Activated CD8-positive, alpha-beta memory T cell treated with anti-CD3 and anti-CD28 coated beads, Interleukin-2, amount 50 U/mL, for 48 hours (primary cell): ENCODE results near the gene ARL4A.
"Not testable (repeated sequence)": the region's sequence is repeated elsewhere in the genome, so short reads cannot be mapped to it uniquely, and the experiment has no call there.

Experiments
- DNase-seq: peaks from one replicate; pipeline ENCODE4 v3.0.0-alpha.2; 2020

ARL4A gene, protein sequence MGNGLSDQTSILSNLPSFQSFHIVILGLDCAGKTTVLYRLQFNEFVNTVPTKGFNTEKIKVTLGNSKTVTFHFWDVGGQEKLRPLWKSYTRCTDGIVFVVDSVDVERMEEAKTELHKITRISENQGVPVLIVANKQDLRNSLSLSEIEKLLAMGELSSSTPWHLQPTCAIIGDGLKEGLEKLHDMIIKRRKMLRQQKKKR

DNA sequence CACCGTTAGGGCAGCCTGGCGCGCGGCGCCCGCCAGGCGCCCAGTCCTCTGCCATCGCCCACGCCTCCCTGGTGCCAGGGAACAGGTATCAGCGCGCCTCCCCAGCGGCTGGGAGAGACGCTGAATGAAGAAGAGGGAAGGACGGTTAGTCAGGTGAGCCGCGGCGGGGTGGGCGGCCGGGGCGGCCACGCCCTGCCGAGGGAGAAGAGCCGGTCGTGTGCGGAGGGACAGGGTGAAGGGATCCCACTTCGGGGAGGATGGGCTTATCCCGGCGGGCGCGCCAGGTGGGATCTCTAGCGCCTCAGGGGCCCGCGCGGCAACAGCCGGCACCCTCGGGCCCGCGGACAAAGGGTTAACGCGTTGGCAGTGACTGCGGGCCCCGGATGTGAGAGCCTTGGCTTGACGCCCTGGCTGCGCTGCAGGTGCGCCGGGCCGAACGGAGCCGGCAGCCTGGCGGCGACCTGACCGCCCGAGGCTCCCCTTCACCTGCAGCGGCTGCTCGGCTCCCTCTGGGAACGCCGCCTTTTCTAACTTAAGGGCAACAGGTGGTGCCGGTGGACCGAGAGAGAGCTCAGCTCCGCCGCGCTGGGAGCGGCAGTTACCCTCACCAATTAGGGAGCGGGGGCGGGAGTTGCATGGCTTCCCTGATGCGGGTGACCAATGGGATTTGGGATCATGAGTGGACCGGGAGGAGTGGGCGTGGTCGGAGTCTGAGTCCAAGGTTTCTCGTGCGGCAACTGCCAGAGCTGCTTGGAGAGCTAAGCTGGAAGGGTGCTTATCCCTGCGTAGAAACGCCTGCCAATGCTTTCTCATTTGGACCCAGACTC, at the start of gene ARL4A:
Gene ARL4A (plus strand): TSS at position 743 of the 827 bp plus-strand sequence. CDS start 622 bp downstream, outside the sequence.
- peak; percentile 91 for DNase-seq

DNA sequence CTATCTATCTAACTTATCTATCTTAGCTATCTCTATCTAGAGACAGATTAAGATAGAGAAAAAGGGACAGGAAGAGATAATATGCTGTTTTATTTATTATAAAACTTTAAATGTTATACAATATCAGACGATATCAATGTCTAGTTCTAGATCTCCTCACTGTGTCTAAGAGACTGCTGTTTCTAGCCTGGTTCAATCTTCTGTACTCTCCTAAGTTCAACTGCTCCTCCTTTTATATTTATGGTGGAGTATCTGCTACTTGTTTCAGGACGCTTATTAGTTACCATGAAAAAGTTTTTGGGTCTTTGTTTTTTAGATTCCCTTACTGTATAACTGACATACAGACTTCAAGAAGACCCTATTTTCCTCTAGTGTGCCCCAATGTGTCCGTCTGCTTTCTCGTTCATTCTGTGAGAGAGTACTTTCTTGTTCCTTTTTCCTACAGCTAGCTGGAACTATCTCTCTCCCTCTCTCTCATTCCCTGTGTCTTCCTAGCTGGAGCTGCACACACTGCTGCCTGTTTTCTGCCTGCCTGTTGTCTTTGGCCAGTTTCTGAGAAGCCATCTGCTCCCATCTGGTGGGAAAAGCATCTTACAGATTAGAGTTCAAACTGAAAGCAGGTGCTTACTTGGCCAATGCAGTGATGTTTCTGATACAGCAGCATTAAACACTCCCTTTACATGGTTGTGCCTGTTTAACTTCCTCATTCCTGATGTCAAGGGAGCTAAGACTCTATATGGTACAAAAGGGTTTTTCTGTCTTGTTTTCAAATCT, 49.4 kb upstream of the ARL4A start:
- no peak for DNase-seq

DNA sequence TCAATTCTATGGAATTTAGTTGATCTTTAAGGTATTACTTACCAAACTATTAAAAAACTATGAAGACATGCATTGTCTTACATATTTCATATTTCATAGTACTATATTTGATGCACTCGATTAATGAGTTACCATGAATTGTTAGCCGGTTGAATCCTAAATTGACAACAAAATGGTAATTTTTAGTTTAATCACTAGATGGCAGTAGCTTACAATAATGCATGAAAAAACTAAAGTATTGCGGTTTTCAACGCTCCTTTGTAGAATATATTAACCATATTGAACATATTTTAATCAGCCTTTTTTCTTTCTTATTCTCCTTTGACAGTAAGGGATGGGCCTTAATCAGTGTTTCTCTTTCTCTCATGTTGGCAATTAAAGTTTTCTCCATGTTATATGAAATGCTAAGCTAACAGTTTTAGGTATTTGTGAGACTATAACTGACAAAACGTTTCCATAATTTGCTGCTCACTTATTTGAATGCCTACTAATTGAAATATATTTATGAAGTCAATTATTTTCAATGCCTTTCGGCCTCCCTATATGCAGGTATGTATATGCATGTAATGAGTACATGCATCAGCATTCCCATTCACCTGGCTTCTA, 48.5 kb upstream of the ARL4A start:
- DNase-seq = no peak

DNA sequence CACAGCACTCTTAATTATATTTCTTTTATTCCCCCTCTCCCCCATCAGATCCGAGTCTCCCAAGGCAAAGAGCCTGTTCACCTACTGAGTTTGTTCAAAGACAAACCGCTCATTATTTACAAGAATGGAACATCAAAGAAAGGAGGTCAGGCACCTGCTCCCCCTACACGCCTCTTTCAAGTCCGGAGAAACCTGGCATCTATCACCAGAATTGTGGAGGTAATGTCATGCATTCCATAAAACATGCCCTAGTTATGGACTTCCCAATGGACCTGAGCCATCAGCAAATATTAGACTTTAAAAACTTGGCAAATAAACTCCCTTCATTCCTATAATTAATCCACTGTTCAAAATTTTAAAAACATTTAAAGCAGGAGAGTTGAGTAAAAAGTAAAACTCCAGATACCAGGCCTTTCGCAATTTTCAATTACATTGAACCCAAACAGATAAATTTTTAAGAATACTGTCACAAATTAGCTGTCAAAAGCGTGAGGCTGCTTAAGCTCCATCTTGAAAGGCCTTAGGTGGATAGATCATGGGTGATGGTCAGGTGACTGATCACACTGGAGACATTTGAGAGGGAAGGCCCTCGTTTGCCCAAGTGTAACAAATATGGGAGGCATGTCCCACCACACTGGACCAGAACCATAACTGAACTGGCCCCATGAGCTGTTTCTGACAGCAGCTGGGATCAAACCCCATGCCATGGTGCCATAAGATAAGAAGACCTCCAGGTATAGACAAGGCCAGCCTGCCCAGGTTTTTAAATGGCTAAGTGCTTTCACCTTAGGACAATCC, 46.9 kb upstream of the ARL4A start:
- DNase-seq = no peak

DNA sequence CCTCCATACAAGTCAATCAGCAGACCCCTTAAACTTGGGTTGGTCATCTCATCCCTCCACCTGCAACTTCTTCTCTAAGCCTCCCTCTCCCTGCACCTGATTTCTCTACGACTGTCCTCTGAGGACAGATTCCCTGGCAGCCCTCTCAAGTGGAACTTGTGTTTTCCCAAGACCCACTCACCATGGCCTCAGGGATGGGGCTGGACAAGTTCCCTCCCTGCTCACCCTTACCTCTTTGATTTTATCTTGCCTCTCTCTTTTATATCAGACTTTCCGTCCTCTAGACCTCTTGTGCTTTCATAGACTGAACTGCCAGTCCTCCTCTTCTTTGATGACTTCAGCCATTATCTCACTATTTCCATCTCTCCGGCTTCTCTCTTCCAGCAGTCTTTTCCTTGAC, 46.2 kb upstream of the ARL4A start:
- DNase-seq = no peak

DNA sequence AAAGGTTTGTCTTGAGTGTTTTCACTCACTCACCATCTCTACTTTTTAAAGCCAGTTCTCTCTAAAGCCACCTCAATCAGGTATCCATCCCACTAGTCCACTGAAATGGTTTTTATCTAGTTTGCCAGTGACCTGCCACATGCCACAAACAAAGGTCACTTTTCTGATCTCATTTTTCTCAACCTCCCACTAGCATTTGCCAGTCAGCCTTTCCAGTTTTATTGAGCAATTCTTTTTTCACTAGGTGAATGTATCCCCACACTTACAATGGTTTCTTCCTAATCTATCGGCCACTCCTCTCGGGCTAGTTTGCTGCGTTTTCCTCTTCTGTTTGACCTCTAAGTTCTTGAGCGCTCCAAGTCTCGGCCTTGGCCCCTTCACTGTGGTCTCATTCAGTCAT, 44.9 kb upstream of the ARL4A start:
- DNase-seq = no peak

DNA sequence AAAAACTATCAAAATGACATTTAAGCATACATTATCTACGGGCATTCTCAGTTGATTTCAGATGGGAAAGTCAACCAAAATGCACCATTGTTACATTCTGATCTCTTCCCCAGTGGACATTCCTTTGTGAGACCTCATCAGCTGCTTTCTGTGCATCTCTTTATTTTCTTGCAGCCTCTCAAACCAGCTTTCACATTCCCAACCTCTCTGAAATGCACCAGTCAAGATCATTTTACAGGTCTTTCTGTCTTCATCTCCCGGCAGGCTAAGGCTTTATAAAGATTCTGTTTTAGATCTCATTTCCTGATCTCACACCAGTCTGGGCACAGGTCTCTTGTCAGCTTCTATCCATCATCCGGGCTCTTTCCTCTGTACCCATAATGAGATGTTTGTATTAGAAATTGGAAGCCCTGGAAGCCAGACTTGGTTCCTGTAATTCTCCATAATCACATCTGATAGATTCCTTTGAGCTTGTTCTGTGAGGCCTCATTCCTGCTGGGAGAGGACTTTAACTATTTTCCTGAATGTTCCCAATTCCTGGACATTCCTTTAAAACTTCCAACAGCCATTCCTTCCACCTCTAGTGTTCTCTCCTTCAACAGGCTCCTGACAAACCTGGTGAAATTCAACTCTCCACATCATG, 44.3 kb upstream of the ARL4A start:
- DNase-seq = no peak

DNA sequence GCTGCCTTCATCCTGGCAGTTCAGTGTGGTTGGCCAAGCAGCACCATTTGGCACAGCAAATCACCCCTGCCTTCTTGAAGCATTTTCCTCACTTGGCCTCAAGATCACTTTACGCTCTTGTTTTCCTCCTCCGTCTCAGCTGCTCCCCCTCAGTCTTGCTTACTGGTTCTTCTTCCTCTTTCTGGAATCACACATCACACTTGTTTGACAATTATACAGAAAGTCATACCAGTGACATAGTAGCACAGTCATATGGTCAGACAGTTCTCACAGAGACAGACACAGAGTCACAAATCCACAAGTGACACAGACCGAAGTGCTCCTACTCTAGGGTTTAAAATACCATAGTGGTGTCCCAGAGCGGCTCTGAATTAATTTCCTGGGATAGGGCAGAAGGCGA, 43.8 kb upstream of the ARL4A start:
- no peak for DNase-seq

DNA sequence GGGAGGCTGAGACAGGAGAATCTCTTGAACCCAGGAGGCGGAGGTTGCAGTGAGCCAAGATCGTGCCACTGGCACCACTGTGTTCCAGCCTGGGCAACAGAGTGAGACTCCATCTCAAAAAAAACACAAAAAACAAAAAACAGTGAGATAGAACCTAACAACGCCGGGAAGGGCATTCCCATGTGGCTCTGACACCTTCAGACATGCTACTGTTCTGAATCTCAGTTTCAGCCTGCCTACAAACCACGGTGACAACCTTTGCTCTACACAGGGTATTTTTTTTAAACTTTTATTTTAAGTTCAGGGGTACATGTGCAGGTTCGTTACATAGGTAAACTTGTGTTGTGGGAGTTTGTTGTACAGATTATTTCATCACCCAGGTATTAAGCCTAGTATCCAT, 42.2 kb upstream of the ARL4A start:
- not testable (repeated sequence) for DNase-seq

DNA sequence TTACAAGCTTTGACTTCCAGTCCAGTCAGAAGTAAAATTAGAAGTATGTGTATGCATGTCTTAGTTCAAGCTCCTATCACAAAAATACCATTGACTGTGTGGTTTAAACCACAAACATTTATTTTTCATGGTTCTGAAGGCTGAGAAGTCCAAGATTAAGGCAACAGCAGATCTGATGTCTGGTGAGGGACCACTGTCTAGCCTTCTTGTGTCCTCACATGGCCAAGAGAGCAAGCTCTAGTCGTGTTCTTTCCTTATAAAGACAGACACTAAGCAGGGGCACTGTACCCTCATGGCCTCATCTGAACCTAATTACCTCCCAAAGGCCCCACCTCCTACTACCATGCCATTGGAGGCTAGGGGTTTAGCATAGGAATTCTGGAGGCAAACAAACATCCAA, 41.3 kb upstream of the ARL4A start:
- no peak for DNase-seq

DNA sequence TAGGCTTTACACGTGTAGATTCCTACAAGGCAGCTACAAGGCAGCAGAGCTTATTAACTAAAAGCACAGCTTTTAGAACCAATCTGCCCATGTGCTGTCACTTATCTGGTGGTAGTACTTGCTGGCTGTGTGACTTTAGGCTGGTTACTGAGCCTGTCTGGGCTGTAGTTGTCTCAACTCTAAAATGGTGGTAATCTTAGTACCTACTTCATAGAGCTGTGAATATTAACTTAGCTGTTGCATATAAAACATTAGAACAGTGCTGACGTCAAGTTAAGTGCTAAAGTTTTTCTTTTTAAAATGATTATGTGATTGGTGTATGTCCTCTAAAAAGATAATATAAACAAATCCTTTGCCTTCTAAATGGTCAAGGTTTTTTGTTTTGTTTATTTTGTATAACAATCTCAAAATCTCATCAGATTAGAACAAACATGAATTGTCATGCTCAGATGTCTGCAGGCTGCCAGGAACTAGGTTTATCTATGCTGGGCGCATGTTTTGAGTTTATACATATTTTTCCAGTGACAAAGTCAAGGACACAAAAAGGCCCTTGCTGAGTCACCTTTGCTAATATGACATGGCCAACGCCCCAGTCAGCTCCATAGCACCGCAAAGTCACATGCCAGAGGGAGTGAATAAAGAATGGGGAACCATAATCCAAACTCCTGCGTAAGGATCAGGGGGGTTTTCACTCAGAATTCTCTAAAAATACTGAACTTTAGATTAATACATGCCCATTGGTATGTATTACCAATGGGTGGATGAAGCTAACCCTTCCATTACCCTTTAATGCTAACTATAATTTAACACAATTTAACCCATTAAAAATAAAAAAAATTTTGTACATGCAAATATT, 39.8 kb upstream of the ARL4A start:
- no peak for DNase-seq

DNA sequence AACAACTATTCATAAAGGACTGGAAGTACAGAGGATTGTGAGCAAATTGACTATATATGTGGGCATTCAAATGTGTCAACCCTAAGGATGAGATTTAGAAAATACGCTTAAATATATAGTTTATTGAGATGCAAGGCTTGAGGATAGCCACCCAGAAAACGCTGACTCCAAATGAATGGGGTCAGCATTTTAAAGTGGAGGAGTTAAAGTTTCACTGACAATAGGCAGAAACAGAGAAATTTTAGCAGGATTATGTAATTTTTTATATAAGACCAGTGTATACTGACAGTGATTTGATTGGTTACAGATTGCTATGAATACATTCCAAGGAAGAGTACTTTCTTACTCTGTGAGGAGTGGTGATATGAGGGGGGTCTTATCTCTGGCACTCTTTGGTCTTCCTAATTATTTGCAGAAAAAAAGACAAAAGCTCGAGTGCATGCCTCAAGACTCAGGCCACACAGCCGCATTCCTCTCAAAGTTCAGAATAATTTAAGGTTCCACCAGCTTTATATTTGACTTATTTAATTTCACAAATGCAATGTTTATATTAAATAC, 38.6 kb upstream of the ARL4A start:
- DNase-seq = no peak

DNA sequence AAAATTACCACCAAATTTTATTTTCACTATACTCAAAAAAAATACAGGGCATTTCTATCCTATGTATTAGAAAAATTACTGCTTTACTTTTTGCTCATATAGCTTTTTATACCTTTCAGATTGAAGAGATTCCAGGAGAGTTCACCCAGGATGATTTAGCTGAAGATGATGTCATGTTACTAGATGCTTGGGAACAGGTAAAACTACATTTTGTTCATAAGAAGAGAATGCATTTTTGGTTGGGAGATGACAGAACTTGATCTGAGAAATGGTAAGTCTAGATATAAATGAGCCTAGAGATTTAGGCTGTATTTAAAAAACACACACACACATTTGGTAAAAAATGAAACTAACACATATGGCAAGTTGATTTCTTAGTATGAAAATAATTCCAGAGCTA, 38.1 kb upstream of the ARL4A start:
- DNase-seq = no peak

DNA sequence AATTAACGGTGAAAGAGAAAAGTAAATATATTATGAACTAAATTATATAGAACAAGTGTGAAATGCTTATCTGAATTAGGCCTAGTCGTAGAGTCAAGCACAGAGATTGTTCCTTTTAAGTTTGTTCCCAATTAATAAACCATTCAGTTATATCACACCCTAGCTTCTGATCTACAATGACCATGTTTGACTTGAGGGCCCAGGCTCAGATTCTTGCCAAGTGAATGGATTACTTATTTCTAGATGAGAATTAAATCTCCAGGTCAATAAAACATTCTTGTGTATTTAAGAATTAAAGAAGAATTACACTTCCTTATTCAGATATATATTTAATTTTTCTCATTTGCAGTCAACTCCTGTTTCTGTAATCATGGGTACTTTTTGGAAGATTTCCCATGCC, 37.4 kb upstream of the ARL4A start:
- DNase-seq = no peak

DNA sequence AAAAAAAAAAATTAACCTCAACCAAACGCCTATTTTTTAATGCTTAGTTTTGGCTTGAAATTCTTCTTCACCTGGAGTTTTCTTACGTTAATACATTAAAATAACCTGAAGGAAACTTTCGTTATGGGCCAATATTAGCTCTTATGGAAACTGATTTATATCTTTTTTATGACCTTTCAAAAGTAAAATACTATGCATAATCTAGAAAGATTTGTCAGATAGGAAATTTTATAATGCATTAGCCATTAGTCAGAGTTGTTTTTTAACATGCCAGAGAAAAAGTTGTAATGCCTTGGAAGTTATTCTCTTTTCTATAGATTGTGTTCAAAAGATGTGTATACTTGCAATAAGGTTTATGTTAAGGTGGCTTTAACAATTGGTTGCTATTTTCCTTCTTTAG, 34.3 kb upstream of the ARL4A start:
- no peak for DNase-seq

DNA sequence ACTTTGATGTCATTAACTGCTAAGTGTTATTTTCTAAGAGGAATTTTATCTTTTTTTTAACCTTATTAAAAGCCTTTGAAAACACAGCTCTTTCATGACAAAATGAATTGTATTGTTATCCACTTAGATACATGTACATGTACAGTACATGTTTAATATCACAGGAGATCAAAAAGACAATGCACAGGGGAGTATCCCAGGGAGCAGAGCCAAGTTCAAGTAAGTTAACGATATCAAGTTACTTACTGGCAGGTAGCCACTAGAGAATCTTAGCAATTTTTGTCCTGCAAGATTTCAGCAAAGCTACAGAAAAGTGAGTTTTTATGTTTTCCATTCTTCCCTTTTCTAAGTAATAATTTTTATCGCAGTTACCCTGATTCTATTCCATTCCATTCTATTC, 33.9 kb upstream of the ARL4A start:
- no peak for DNase-seq

DNA sequence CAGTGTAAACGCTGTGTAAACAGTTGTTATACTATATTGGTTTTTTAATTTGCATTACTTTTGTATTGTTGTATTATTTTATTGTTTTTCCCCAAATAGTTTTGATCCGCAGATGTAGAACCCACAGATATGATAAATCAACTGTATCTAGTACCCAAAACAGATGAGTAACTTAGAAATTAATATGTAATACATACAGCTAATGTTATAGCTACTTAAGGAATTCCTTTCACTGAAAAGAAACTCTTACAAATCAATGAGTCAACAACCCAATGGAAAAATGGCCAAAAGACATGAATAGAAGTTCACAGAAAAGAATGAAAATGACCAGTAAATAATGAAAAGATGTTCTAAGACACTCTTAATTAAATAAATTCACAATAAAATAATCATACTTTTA, 32.3 kb upstream of the ARL4A start:
- DNase-seq = no peak

DNA sequence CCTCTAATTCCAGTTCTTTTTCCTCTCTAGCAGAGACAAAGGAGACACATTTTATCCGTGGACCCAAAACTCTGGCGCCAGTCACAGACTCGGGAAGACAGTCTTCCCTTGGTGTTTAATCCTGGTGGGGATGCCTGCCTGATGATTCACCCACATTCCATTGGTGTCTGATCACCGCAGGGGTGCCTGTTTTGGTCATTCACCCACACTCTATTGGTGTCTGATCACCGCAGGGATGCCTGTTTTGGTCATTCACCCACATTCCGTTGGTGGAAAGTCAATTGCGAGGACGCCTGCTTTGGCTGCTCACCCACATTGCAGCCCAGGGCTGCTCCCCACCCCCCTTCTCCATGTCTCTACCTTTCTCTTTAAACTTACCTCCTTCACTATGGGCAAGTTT, 27.0 kb upstream of the ARL4A start:
- DNase-seq = not testable (repeated sequence)

DNA sequence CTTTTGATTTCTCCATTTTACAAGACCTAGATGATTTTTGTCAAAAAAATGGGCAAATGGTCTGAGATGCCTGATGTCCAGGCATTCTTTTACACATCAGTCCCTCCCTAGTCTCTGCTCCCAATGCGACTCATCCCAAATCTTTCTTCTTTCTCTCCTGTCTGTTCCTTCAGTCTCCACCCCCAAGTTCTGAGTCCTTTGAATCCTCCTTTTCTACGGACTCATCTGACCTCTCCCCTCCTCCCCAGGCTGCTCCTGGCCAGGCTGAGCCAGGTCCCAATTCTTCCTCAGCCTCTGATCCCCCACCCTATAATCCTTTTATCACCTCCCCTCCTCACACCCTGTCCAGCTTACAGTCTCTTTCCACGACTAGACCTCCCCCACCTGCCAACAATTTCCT, 26.4 kb upstream of the ARL4A start:
- not testable (repeated sequence) for DNase-seq

DNA sequence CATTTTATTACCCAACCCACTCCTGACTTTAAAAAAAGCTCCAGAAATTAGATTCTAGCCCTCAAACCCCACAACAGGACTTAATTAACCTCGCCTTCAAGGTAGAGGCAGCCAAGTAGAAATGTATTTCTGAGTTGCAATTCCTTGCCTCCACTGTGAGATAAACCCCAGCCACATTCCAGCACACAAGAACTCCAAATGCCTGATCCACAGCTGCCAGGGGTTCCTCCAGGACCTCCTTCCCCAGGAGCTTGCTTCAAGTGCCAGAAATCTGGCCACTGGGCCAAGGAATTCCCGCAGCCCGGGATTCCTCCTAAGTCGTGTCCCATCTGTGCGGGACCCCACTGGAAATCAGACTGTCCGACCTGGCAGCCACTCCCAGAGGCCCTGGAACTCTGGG, 25.9 kb upstream of the ARL4A start:
- DNase-seq = no peak
